ENCODE results near the gene RASD1. TPM values are rescaled to one million over a fixed set of nuclear protein-coding genes. Genes with fewer than 3 reads are reported as not detected.

RASD1 gene
- polyA plus RNA-seq, 2 of the 4 experiments (the other 2 are of a cell fraction) = 0.92 to 1.4 TPM

- WGBS (ENCODE audit: missing lambda C conversion rate) = 91% methylated on average over 22 of the region's 22 CpGs
- FAIRE-seq = no peak
- H3K4me1 ChIP-seq = 0 out of 3 replicates have a peak, but pooled peaks cover 4% of the 10 kb centered on the region
- peak in 1 of 2 experiments; percentile 42; a peak in 2 of 6 replicates for ATAC-seq
- ChIA-PET POLR2A (no interaction called here), CTCF (interaction anchor here (1.1 to 8.1 kb wide), 6 partner anchors 9 to 174 kb away, joined by 3 to 47 read pairs (median 8); partner anchors contain the start of gene RASD1)
- DNase-seq (ENCODE audit: low read depth in 1 of 2, low spot score in 1 of 2) = no peak
- TF ChIP-seq KDM5A (IDR thresholded peaks at IDR 0.05) (no peak), EHMT2 (IDR thresholded peaks at IDR 0.05; ENCODE audit: low read depth) (no peak), FOXS1 (CRISPR knock-in tag; IDR thresholded peaks at IDR 0.05) (no peak), CEBPB (IDR thresholded peaks at IDR 0.05) (no peak), ZFP36 (IDR thresholded peaks at IDR 0.05; ENCODE audit: borderline replicate concordance, partially characterized antibody) (no peak), ZSCAN20 (CRISPR knock-in tag; IDR thresholded peaks at IDR 0.05) (no peak), RFX5 (IDR thresholded peaks at IDR 0.05) (no peak)
- no peak overlapping the region for H3K4me3 ChIP-seq
- H3K4me2 ChIP-seq = no peak overlapping the region
- no peaks in the 10 kb centered on the region for H3K9me3 ChIP-seq
- no peak overlapping the region for H3K27ac ChIP-seq
Measured at GRCh38 chr17:17528696-17529652, 32.8 kb upstream of the RASD1 start.

GRCh38 chr17:17527956-17528500 is 31.8 kb upstream of the RASD1 start:
- TF ChIP-seq POLR2A (IDR thresholded peaks at IDR 0.05; ENCODE audit: low read length) = 0 out of 2 replicates have a peak, but pooled peaks have one; percentile 10
- TF ChIP-seq HMGXB4 (CRISPR knock-in tag; IDR thresholded peaks at IDR 0.05; ENCODE audit: borderline replicate concordance) = no peak
- TF ChIP-seq ATOH8 (CRISPR knock-in tag; IDR thresholded peaks at IDR 0.05; ENCODE audit: low read depth) = no peak
- no peak overlapping the region for H3K4me2 ChIP-seq
- no peaks in the 10 kb centered on the region for H3K9me3 ChIP-seq
- peaks cover 5% of the 10 kb centered on the region; the same call in 2 of the 3 replicates for H3K4me1 ChIP-seq
- FAIRE-seq = no peak
- H3K4me3 ChIP-seq = no peak overlapping the region
- WGBS (ENCODE audit: missing lambda C conversion rate) = 88% methylated on average over 17 of the region's 17 CpGs
- no peak for ATAC-seq
- ChIA-PET POLR2A (no interaction called here), CTCF (interaction anchor here (0.8 to 8.1 kb wide), 8 partner anchors 9 to 173 kb away, joined by 3 to 47 read pairs (median 6); partner anchors contain the start of gene RASD1)
- H3K27ac ChIP-seq = no peak overlapping the region
- DNase-seq (ENCODE audit: low read depth in 1 of 2, low spot score in 1 of 2) = no peak

- no peak overlapping the region for H3K4me3 ChIP-seq
- no peak overlapping the region for H3K4me2 ChIP-seq
- no peak for FAIRE-seq
- no peak for DNase-seq (ENCODE audit: low read depth in 1 of 2, low spot score in 1 of 2)
- no peak for TF ChIP-seq BHLHE40 (IDR thresholded peaks at IDR 0.05; ENCODE audit: low read depth, low read length)
- no peak for TF ChIP-seq POLR2AphosphoS2 (conservative IDR thresholded peaks at IDR 0.05; ENCODE audit: low read length)
- no peak for TF ChIP-seq EP300 (IDR thresholded peaks at IDR 0.05)
- no peak for TF ChIP-seq FOXS1 (CRISPR knock-in tag; IDR thresholded peaks at IDR 0.05)
- no peak for TF ChIP-seq E2F6 (IDR thresholded peaks at IDR 0.05; ENCODE audit: borderline replicate concordance, low read depth)
- H3K27ac ChIP-seq = no peak overlapping the region
- WGBS (ENCODE audit: missing lambda C conversion rate) = 95% methylated on average over 11 of the region's 11 CpGs
- ChIA-PET POLR2A (no interaction called here), CTCF (interaction anchor here (0.6 to 8.1 kb wide), 9 partner anchors 9 to 253 kb away, joined by 3 to 47 read pairs (median 4); partner anchors contain the start of gene RASD1)
- ATAC-seq = no peak
- H3K9me3 ChIP-seq = no peaks in the 10 kb centered on the region
- peaks cover 5% of the 10 kb centered on the region; the same call in 2 of the 3 replicates for H3K4me1 ChIP-seq
Measured at GRCh38 chr17:17527534-17527933, 31.3 kb upstream of the RASD1 start.

Data from A549 (cell line).